NCI-H1694 (cell line): ENCODE results near the gene CMTM2.

Experiments
- DNase-seq: peaks from one replicate; lab custom pipeline; 2025; lab: John Stamatoyannopoulos, UW

CMTM2 gene, protein sequence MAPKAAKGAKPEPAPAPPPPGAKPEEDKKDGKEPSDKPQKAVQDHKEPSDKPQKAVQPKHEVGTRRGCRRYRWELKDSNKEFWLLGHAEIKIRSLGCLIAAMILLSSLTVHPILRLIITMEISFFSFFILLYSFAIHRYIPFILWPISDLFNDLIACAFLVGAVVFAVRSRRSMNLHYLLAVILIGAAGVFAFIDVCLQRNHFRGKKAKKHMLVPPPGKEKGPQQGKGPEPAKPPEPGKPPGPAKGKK

DNA sequence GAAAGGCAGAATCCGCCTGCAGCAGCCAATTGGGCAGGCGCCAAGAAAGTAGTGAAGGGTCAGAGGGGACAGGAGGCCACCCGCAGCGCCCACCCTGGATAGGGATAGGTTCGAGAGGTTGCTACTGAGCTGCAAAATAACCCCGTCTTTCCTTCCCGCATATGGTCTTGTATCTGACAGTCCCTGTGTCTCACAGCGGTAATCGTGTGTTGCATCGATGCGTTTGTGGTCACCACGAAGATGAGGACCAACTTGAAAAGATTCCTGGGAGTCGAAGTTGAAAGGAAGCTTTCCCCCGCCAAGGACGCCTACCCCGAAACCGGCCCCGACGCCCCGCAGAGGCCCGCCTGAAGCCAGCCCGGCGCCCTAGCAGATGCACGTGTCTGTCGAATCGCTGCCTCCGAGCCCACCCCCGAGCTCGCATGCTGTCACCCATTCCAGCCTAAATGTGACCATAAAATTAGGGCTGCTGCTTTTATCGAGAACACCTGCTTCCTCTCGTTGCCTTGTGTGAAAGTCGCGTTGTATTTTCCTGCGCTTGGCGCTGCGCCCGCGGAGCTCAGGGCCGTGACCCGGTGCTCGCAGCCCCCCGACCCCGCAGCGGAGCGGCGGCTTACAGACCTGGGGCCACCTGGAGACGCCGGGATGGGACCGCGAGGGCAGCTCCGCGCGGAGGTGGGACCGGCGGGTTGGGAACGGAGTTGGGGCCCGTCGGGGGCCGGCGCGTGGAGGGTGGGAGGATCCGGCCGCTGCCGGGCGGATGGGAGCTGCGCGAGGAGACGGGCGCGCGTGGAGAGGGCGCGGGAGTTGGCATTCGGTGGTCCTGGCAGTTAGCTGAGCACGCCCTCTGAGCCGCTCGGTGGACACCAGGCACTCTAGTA, at the start of gene CMTM2:
CMTM2 (plus strand) TSS at position 813 of the 881 bp plus-strand sequence. CDS start 145 bp downstream, outside the sequence.
- DNase-seq, result no peak

DNA sequence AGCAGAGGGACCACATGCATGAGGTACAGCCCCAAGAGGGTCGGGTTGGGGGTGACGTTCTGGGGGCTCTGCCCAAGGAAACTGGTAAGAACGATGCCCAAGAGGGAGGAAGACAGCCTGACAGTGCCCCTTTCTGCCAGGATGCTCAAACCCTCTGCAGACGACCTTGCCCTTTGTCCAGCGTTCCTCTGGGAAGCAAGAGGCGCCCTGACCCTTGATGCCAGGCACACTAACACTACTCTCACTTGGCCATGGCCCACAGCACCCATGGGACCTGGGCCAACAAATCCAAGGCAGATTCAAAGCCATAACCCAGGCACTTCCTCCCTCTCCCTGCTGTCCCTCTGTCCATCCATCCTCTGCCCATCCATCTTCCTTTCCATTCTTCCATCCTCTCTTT, 49.8 kb upstream of the CMTM2 start:
- no peak for DNase-seq

DNA sequence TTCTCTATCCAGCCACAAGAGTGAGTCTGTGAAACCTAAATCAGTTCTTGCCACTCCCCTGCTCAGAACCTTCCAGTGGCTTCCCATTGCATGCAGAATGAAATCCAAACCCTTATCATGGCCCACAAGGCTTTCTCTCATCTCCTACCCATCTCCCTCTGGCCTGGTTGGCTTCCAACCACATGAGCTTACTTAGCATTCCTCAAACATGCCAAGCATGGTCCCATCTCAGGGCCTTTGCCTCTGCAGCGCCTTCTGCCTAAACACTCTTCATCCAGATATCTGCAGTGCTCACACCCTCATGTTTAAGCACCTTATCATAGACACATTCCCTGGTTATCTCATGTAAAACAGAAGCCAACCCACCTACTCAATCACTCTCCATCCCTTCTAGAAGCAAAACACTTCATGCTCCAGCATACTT, 44.9 kb upstream of the CMTM2 start:
- DNase-seq, result no peak

DNA sequence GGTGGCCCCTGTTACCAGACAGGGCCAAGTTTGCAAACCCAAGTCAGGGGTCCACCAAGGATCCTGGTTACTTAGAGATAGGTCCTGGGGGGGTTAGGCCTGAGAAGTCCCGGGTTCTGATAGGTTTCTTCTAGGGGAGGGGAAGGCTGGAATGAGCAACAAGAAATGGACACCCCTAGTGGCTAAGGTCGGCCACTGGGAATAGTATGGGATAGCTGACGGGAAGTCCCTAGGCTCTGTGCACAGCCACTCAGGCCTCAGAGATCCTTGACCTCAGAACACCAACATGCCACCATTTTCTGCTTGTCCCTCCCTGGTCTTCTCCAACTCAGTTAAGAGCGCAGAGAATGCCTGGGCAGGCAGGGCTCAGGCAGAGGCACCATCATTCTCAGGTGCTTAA, 42.7 kb upstream of the CMTM2 start:
- no peak for DNase-seq

DNA sequence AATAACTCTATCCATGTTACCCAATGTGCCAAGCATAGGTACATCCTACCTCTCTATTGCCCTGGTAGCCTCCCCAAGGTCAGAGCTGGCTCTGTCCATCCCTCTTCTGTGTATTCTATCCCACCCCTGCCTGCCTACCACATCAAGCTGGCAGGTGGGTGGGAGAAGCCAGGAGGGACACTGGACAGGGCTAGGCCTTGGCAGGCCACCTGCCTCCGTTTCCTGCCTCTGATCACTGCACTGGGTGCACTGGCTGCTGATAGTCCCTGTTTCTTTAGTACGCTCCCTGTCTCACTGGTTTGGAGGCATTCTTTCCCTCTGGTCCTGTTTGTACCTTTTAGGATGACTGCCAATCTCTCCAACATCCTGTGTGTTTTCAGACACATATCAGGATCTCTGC, 42.0 kb upstream of the CMTM2 start:
- no peak for DNase-seq

DNA sequence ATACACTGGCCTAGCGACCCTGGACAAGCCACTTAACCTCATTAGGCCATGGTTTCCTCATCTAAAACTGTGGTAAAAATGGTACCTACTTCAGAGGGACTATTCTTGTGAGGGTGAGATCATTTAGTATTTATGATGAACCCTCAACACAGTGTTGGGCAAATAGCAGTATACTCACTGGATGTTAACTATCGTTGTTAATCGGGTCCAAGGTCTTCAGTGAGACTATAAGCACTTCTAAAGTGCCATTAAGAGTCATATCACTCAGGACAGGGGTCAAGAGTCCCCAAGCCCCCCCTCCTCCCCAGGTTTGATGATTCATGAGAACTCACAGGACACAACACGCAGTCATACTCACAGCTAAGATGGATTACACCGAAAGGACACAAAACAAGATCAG, 40.4 kb upstream of the CMTM2 start:
- no peak for DNase-seq

DNA sequence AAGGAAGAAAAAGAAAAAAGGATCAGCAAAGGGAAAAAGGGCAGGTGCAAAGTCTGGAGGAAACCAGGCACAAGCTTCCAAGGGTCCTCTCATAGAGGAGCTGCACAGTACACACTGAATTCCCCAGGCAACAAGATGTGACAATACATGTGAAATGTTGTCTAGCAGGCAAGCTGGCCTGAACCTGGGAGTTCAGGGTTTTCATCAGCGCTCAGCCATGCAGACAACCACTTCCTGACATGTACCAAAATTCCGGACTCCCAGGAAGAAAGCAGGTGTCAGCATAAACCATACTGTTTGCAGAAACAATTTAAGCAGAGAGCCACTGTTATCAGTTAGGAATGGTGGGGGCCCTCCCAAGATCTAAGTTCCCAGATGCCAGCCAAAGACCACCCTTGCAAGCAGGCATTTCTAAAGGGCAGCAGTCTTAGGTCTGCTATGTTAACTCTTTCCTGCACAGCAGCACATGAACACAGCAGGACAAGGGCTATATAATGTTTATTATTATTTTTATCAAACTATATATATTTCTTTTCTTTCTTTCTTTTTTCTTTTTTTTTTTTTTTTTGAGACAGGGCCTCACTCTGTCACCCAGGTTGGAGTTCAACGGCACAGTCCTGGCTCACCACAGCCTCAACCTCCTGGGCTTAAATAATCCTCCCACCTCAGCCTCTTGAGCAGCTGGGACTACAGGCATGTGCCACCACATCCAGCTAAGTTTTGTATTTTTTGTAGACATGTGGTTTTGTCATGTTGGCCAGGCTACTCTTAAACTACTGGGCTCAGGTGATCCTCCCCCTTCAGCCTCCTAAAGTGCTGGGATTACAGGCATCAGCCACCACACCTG, 39.4 kb upstream of the CMTM2 start:
- DNase-seq, result no peak

DNA sequence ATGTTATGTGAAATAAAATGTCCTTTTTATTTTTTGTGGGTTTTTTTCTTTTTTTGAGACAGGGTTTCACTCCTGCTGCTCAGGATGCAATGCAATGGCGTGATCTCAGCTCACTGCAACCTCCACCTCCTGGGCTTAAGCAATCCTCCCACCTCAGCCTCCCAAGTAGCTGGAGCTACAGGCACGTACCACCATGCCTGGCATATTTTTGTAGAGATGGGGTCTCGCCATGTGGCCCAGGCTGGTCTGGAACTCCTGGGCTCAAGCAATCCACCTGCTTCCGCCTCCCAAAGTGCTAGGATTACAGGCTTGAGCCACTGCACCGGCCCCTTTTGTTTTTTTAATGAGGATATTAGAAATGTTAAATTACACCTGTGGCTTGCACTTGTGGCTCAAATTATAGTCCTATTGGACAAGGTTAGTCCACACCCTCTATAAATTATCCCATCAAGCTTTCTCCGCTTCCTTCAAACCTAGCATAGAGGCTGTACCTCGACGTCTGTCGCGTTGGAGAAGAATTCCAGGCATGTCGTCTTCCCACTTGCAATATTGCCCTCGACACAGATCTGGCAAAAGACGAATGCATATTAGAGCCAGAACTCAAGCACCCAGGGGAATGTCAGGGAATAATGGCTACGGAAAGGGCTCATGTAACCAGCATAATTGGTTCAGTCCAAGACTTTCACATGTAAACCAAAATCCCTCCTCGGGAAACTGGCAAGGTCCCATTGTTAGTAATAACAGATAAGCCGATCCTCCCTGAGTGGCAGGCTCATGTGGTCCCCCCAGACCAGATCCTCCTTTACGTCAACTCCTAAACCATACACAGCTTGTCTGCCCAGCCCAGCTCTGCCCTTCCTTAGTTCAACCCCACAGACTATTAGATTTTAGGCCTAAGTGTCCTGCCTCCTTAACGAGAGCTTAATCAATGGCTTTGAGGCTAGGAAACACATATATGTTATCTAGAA, 37.6 kb upstream of the CMTM2 start:
- DNase-seq, result no peak

DNA sequence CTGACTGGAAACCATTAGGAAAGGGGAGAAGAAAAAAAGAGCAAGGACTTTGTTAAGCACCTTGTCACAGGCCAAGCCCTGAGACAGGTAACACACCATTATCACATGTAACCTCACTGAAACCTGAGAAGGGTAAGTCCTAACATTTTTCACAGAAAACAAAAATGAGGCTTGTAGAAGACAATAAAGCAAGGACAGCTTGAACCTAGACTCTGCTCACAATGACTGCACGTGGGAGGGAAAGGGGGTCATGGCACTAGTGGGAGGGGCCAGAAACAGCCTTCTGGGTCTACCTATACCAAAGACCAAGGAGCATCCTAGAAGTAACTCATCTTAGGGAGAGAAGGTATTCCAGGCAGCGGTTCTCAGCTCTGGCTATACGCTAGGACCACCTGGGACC, 36.9 kb upstream of the CMTM2 start:
- no peak for DNase-seq

DNA sequence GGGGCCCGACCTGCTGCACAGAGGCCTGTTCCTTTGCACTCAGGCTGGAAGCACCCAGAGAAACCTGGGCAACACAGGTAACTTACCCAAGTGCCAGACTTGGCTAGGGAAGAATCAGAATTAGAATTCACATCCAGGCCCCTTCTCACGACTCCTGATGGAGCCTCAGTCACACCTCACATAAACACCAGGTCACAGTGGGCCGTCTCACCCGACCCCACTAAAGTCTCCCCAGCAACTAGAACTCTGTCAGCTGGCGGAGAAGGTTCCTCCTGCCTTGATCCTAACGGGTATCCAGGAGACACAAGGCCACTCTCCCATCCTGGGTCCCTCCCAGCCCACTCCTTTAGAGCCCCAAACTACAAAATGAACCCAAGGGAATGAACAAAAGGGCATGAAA, 35.7 kb upstream of the CMTM2 start:
- DNase-seq, result no peak

DNA sequence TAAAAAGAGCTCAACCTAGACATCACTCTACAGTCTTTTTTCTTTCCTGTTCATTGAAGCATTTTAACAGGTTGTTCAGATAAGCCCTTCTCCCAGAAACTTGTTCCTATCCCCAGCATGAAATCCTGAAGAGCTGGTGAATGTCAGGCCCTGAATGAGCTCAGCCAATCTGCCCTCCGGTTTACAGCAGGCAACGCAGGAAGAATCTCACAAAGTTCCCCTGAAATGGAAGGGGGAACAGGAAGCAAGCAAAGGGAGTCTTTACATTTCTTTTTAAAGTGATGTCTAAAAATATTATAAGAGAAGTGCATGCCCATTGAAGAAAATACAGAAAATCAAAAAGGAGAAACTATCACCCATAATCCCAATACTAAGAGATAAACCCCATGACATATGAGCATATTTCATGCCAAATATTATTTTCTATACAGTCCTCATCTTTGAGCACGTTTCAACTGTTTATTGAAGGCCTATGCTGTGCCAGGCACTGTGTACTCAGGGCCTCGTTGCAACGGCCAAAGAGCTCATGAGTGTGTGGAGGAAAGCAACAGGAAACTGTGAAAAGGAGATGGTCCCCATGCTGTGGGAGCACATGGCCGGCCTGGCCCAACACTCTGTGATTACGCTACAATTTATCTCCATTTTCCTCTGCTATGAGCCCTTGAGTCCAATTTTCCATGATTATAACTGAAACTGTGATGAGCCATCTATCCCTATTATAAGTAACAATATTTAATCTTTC, 35.1 kb upstream of the CMTM2 start:
- no peak for DNase-seq

DNA sequence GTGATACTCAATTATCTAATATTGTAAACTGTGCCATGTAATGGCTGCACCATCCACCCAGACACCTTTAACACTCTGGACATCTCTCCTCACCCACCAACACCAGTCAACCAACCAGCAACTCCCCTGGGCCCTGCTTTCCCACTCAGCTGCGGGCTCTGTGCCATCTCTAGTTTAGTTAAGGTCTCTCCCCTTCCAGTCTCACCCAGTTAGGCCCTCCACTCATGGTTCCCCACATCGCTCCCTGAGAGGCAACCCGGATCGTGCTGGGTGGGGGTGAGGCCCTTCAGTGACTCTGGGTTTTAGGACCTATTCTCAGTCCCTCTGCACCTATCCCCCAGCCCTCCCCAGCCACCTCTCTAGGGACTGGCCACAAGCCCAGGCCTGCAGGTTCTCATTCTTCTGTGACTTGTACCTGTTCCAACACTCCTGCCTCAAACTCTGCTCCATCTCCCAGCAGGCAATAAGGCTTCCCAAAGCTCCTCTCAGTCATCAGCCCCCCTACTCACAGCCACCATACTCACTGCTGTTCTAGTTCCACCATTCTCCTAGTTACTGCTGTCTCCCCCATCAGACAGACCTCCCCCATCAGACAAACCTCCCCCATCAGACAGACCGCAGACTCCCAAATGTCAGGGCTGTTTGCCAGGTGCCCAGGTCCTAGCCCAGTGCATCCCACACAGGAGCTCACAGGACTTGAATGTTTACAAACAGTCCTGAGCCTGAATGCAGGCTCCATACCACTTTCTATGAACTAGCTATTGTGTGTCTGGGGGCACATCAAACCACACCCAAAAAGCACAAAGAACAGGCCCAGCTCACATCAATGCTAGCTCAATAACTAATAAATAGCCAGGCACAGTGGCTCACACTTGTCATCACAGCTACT, 31.9 kb upstream of the CMTM2 start:
- no peak for DNase-seq

DNA sequence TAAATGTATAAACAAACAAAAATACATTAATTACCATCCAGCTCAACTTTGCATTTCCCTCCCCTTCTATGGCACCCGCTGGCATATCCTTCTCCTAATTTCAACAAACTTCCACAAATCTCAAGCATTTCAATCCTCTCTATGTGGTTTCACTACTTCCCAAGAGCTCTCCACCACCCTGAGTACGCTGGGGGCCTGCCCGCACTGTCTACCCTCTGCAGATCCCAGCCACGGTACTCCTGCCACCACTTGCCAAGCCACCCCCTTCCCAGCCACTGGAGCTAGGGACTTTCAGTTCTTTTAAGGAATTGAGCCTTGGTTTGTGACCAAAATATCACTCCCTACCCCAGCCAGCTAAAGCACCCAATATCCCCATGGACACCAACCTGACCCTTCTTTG, 31.2 kb upstream of the CMTM2 start:
- DNase-seq, result no peak

DNA sequence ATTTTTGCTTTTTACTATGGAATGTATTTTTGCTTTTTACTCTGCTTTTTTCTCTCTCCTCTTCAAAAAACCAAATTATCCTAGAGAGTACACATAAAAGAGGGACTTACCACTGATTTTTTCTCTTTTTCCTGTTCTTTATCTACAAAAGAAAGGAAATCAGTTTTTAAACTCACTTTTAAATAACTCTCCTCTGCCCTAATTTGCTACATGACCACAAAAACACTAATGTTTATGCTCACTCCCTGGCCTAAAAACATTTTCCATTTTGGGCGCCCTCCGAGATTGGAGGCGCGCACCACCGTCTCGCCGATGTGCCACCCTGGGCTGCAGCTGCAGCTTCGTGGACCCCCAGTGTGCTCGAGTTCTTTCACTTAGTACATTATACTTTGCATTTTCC, 30.4 kb upstream of the CMTM2 start:
- DNase-seq, result no peak

DNA sequence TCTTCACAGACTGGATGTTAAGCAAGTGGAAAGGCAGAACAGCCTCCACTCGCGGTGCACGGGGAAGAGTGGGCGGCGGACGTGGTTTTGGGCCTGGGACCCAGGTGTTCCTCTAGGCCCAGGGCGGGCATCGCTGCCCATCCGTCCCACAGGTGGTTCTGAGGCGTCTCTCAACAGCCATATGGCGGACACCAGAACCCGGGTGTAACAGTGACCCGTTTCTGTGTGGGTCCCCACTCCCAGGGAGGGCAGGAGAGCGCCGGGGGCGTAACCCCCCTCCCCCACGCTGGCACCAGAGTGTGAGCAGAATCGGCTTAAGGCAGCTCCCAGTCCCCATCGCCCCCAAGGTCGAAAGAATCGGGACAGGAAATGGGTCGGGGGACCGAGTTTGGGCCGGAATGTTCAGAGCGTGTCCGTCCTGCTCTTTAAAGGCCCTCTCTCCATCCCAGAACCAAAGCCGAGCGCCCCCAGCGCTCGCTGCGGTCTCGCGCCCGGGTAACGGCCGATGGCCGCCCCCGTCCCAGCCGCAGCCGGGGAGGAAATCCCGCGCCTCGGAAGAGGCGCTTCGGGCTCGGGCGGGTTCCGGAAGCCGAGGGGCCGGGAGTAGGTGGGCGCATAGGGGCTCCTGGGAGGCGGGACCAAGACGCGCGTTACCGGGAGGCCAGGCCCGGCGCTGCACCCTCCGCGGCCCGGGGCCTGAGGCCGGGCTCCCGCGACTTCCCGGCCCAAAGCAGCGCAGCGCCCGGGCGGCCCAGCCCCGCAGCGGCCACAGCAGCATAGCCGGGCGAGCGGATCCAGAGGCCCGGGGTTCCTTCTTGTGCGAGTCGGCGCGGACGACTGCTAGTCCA, 29.8 kb upstream of the CMTM2 start, which contains the start of gene TK2:
TK2 (minus strand) TSS at position 839 of the 848 bp plus-strand sequence; CDS start at position 778, 61 bp downstream.
- no peak for DNase-seq

DNA sequence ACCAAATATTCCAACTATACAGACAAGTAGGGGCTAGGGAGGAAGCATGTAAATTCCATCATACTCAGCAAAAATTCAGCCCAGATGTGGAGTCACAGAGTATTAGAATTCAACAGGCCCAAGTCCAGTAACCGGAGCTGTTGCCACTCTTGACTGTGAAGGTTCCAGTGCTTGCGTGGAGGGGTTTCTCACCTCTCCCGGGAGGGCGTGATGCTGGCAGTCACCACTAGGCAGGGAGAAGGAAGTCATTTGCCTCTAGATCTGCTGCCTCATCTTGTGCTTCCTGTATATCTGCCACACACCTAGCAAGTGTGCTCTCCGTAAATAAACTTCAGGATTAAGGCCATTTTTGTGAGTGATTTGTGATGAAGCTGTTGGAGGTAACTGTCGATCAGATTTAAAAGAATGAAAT, 27.9 kb upstream of the CMTM2 start:
- DNase-seq, result peak; percentile 21

DNA sequence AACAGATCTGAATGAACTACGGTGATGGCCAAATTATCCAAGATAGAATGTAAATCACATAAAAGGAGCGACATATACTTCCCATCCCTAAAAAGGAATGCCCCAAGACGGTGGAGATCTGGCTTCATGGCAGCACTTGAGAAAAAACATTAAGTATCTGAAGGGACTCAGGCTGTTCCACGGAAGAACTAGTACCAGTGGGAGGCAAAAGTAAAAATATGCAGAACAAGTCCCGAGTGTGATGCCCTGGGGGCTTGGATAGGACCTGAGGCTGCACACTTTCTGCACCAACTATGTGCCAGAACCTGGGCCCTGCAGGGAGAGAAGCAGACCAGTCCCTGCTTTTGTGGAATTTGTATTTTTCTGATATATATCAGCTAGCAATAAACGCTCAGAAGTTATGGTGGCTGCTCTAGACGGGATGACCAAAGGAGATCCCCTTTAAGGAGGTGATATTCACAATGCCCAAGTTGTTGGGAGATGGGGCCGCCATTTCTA, 27.4 kb upstream of the CMTM2 start:
- no peak for DNase-seq
